HG03521 (cell line): ENCODE measurements around the gene TADA3.

Experiments
- ATAC-seq: cut with Tn5 transposase; IDR thresholded peaks from one replicate; pipeline ENCODE4 v1.9.1; 2021; ENCODE audit warnings: mild to moderate bottlenecking, moderate library complexity; ENCODE audit not compliant: unreplicated experiment

TADA3 gene, protein sequence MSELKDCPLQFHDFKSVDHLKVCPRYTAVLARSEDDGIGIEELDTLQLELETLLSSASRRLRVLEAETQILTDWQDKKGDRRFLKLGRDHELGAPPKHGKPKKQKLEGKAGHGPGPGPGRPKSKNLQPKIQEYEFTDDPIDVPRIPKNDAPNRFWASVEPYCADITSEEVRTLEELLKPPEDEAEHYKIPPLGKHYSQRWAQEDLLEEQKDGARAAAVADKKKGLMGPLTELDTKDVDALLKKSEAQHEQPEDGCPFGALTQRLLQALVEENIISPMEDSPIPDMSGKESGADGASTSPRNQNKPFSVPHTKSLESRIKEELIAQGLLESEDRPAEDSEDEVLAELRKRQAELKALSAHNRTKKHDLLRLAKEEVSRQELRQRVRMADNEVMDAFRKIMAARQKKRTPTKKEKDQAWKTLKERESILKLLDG

GRCh38 chr3:9792405-9793160 is at the start of gene TADA3, which contains the start of gene ARPC4:
TSS of gene TADA3 (minus strand) at chr3:9792473. CDS start at chr3:9791466, 1,007 bp downstream.
TSS of gene ARPC4 (plus strand) at chr3:9793082. CDS start at chr3:9793122, 40 bp downstream.
- peak; percentile 81 for ATAC-seq

GRCh38 chr3:9841015-9841414 is 48.7 kb upstream of the TADA3 start:
- no peak for ATAC-seq

GRCh38 chr3:9838856-9839255 is 46.6 kb upstream of the TADA3 start:
- no peak for ATAC-seq

DNA sequence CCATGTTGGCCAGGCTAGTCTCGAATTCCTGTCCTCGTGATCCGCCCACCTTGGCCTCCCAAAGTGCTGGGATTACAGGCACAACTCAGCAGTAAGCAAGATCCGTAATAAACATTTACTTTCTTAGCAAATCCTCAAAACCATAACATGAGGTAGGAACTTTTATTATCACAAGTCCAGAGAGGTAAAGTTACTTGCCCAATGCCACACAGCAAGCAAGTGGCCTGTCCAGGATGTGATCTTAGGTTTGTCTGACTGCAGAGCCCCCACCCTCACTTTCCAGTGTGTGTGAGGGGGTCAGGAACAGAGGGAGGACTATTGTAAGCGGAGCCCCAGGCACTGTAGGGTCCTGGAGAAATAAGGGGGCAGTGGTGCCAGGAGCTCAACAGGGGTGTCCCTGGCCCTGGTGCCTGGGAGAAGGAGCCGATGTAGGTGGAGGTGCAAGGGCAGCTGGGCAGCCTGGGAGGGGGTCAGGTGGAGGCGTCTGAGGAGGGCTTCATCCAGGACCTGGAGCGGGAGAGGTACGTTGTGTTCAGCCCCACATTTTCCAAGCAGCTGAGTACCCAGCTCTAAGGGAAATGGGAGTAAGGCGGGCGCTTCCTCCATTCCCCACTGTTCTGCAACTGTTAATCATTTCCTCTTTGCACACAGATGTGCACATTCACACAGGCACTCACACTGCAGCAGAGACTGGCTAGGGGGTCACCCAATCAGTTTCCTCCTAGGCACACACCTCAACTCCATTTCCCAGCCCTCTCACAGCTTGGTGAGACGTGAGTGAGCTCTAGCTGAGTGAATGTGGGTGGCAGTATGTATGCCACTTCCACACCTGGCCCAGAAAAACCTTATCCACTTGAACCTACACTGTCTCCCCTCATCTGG is 45.7 kb upstream of the TADA3 start:
- no peak for ATAC-seq

DNA sequence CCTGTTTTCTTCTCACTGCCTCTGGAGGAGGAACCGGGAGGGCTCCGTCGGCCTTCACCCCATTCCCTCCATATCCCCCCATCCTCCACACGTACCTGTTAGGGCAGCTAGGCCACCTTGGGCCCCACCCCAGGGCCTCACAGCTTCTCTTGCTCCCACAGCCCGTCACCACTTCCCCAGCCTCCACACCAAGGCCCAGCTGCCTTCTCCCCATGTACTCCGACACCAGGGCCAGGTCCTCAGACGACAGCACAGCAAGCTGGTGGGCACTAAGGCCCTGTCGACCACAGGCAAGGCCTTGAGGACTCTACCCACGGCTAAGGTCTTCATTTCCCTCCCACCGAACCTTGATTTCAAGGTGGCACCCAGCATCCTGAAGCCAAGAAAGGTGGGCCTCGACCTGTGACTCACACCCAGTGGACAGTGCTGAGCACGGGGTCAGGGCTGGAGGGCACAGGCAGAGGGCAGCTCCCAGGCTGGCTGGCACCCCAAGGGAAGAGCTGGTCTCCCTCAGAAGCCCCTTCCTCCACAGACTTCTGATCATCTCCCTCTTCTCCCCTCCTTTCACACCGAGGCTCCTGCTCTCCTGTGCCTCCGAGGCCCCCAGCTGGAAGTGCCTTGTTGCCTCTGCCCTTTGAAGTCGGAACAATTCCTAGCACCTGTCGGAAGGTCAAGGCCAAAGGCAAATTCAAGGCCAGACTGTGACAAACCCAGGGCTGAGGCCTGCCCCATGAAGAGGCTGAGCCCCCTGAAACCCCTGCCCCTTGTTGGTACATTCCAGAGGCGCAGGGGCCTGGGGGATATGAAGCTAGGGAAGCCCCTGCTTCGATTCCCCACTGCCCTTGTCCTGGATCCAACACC is 42.5 kb upstream of the TADA3 start:
- no peak for ATAC-seq

- no peak for ATAC-seq
Measured at GRCh38 chr3:9833078-9833477, 40.8 kb upstream of the TADA3 start.

- no peak for ATAC-seq
Measured at GRCh38 chr3:9831253-9831652, 39.0 kb upstream of the TADA3 start.

DNA sequence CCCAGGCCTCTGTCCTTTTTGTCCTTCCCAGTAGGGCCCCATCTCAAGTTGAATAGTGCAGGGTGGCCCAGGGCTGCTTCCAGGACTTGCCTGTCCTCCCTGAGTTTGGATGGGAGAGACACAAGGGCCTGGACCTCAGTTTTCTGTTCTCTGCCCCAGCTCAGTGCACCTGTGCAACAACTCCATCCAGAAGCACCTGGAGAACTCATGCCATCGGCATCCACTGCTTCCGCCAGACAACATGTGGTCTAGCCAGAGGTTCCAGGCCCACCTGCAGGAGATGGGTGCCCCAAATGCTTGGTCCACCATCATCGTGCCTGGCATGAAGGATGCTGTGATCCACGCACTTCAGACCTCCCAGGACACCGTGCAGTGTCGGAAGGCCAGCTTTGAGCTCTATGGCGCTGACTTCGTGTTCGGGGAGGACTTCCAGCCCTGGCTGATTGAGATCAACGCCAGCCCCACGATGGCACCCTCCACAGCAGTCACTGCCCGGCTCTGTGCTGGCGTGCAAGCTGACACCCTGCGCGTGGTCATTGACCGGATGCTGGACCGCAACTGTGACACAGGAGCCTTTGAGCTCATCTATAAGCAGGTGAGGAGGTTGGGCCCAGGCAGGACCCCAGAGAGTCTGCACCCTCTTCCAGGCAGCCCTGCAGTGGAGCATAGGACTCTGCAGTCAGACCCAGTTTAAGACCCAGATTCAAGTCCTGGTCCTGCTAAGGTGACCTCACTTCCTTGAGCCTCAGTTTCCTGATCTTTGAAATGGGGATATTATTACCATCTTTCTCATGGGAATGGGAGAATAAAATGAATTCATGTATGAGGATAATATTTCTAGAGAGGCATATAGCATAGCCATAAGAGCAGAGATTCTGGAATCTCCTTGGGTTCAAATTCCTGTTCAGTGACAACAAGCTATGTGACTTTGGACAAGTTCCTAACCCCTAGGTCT is 36.8 kb upstream of the TADA3 start:
- no peak for ATAC-seq

GRCh38 chr3:9826815-9827573 is 34.7 kb upstream of the TADA3 start:
- ATAC-seq, result no peak

GRCh38 chr3:9825451-9826040 is 33.3 kb upstream of the TADA3 start:
- ATAC-seq, result no peak

DNA sequence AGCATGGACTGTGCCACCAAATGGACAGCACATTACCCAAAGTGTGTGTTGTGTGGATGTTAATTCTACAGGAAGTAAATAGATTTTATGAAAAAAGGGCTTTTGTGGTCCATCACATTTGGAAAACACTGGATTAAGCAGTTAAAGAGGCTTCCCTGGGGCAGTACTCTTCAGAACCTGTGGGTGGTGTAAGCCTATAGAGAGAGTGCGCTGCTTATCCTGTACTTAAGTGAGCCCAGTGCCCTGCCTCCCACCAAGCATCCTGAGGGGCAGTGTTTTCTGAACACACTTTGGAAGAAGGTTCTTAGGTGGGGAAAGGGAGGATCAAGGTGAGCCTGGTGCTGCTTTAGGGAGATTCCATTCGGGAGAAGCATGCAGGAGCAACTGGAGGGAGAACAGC is 28.7 kb upstream of the TADA3 start:
- ATAC-seq, result no peak

DNA sequence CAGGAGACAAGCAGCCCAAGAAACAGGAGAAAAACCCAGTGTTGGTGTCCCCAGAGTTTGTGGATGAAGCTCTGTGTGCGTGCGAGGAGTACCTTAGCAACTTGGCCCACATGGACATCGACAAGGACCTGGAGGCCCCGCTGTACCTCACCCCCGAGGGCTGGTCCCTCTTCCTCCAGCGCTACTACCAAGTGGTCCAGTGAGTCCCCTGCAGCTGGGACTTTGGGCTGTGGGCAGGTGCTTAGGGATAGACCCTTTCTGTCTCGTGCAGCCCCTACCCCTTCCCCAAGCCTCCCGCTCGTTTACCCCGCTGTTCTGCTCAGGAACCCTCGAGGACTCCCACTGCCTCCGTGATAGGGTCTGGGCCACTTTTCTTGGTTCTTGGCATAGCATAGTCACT is 28.3 kb upstream of the TADA3 start:
- ATAC-seq, result no peak

GRCh38 chr3:9818666-9819335 is 26.5 kb upstream of the TADA3 start:
- ATAC-seq, result no peak

GRCh38 chr3:9817436-9817835 is 25.2 kb upstream of the TADA3 start:
- no peak for ATAC-seq

DNA sequence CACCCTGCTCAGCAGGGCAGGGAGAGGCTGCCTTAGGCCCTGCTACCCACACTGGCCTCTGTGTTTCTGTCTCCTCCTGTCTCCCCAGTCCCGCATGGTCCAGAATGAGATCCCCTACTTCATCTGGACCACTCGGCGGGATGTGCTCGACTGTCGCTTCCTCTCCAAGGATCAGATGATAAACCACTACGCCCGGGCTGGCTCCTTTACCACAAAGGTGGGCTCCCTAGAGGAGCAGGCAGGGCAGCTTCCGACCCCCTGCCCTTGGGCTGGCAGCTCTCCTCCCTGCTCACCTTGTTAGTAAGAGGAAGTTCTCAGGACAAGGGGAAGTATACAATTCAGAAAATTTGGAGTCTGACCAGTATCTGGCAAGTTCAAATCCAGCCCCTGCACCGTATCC is 23.7 kb upstream of the TADA3 start:
- no peak for ATAC-seq

GRCh38 chr3:9812870-9813483 is 20.7 kb upstream of the TADA3 start:
- ATAC-seq, result no peak

GRCh38 chr3:9810846-9811245 is 18.6 kb upstream of the TADA3 start:
- ATAC-seq, result no peak
